GM18907 (cell line): ENCODE data around the gene SPATA2L.
"Not testable (repeated sequence)": the region's sequence is repeated elsewhere in the genome, so short reads cannot be mapped to it uniquely, and the experiment has no call there.

Source experiments
- ATAC-seq: cut with Tn5 transposase; IDR thresholded peaks from one replicate; pipeline ENCODE4 v1.9.1; 2021; ENCODE audit warnings: mild to moderate bottlenecking, moderate library complexity; ENCODE audit not compliant: unreplicated experiment

Gene SPATA2L

GRCh38 chr16:89708481-89708931 is 7.0 kb upstream of the SPATA2L start:
- no peak for ATAC-seq

DNA sequence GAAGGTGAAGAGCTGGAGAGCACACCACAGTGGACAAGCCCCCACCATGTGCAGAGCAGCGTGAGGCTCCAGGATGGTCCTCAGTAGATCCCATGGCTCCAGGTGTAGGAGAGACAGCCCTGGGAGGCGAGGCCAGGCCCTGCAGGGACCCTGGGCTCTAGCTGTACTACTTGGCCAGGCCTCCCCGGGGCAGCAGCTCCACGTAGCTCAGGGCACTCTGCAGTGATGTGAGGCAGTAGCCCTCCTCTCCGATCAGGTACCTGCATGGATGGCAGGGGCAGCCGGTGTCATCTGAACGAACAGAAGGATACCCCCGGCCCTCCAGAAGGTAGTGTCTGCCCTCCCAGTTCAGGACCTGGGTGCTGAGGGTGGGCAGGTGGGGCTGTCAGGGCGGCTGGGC is 6.2 kb upstream of the SPATA2L start:
- no peak for ATAC-seq

GRCh38 chr16:89706518-89707260 is 5.2 kb upstream of the SPATA2L start:
- no peak for ATAC-seq

GRCh38 chr16:89705006-89705405 is 3.5 kb upstream of the SPATA2L start:
- ATAC-seq, result no peak

GRCh38 chr16:89704281-89704680 is 2.8 kb upstream of the SPATA2L start:
- no peak for ATAC-seq

- ATAC-seq, result peak; percentile 4
Measured at GRCh38 chr16:89700649-89701424, 668 bp downstream of the SPATA2L start.

DNA sequence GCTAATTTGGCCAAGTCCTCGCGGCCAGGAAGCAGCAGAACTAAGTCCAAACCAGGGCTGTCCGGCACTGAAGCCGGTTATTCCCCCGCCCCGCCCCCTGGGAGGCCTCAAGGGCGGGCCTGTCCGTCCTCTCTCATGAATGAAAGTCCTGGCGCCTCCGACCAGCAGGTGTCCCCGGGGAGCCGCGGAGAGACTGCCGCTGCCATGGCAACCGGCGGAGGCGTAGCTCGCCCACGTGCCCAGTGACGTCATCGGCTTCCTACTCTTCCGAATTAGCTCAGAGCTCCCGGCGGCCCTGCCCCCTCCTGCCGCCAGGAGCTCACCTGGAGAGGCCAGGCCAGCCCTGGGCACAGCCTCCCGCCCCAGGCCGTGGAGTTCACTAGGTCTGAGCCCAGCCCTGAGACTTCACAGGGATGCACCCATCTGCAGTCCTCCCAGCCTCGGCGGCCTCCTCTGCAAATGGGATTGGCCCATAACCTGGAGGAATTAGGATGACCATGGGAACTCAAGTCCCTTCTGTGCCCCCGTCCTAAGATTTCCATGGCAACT is 1.3 kb downstream of the SPATA2L start:
- ATAC-seq, result peak; percentile 51

- ATAC-seq, result not testable (repeated sequence)
Measured at GRCh38 chr16:89699629-89700099, 1.8 kb downstream of the SPATA2L start.

GRCh38 chr16:89698717-89699116 is 2.8 kb downstream of the SPATA2L start:
- not testable (repeated sequence) for ATAC-seq

- no peak for ATAC-seq
Measured at GRCh38 chr16:89697616-89698331, 3.7 kb downstream of the SPATA2L start.

GRCh38 chr16:89697161-89697615 is 4.3 kb downstream of the SPATA2L start:
- ATAC-seq, result no peak

DNA sequence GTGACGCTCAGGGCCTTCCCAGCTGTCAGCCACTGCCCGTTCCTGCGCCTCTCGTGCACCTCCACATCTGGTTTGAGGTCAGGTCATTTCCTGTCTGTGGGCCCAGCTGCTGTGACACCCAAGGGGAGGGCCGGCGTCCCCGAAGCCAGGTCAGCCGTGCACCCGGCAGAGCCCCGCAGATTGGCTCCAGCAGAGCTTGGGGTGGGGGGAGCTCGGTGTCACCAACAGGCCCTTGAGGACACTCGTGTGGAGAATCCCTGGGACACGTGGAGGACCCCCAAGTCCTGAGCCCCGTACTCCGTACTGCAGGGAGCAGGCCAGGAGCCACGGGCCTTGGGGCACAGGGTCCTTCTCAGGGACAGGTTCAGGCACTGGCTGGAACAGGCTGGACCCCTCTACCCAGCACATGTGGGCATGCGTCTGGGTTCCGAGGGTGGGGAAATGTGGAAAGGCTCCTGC is 4.8 kb downstream of the SPATA2L start:
- no peak for ATAC-seq

DNA sequence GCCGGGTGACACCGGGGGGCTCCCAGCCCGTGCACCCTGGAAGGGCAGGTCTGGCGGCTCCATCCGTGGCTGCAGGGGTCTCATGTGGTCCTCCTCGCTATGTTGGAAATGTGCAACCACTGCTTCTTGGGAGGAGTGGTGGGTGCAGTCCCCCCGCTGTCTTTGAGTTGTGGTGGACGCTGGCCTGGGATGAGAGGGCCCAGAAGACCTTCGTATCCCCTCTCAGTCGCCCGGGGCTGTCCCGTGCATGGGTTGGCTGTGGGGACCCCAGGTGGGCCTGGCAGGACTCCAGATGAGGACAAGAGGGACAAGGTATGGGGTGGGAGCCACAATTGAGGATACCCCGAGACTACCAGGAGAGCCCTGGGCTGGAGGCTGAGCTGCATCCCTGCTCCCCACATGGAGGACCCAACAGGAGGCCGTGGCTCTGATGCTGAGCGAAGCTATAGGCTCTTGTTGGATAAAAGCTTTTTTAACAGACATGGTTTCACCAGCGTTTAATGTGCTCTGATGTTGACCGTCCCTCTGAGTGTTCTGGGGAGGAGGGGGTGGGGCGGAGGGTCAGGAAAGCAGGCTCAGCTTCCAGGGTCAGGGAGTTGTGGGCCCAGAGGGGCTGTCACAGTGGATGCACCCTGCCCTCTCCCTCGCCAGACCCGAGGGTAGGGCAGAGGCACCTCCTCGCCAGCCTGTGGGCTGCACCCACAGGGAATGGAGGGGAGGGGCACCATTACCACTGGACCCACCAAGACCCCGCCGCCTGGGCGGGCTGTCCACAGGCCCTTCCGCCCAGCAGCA is 5.4 kb downstream of the SPATA2L start:
- no peak for ATAC-seq

DNA sequence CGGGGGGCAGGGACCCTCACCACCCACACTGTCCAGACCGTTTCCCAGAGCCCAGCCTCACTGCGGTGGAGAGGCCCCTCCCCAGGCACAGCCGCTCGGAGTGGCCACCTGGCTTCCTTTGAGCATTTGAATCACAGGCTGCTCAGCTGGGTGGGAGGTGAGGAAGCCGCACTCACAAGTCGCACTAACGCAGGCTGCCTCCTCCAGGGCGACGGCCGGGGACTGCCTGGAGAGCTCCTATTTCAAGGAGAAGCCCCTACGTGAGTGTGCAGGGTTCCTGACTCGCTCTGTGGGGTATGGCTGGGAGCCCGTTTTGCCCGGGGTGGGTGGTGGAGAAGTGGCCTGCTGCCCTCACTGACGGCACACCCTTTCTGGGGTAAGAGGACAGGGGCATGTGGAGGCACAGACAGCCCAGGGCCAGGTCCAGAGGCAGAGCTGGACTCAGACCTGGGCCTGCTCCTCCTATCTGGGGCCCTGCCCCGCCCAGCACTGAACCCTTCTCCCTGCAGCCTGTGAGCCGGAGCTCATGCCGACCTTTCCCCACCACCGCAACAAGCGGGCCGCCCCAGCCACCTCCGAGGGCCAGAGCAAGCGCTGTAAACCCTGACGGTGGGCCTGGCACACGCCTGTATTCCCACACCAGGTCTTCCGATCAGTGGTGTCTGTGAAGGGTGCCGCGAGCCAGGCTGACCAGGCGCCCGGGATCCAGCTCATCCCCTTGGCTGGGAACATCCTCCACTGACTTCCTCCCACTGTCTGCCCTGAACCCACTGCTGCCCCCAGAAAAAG is 6.2 kb downstream of the SPATA2L start:
- no peak for ATAC-seq

DNA sequence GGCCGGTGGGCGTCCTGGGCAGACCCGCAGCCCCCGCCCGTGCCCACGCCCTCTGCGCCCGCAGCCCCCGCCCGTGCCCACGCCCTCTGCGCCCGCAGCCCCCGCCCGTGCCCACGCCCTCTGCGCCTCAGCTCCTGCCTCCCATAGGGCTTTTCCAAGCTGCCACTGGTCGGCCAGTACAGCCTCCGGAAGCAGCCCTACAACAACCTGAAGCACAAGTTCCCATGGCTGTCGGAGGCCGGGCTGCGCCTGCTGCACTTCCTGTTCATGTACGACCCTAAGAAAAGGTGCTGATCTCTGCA is 6.8 kb downstream of the SPATA2L start:
- not testable (repeated sequence) for ATAC-seq

- ATAC-seq, result no peak
Measured at GRCh38 chr16:89693931-89694783, 7.3 kb downstream of the SPATA2L start.

GRCh38 chr16:89693289-89693731 is 8.2 kb downstream of the SPATA2L start:
- ATAC-seq, result no peak

DNA sequence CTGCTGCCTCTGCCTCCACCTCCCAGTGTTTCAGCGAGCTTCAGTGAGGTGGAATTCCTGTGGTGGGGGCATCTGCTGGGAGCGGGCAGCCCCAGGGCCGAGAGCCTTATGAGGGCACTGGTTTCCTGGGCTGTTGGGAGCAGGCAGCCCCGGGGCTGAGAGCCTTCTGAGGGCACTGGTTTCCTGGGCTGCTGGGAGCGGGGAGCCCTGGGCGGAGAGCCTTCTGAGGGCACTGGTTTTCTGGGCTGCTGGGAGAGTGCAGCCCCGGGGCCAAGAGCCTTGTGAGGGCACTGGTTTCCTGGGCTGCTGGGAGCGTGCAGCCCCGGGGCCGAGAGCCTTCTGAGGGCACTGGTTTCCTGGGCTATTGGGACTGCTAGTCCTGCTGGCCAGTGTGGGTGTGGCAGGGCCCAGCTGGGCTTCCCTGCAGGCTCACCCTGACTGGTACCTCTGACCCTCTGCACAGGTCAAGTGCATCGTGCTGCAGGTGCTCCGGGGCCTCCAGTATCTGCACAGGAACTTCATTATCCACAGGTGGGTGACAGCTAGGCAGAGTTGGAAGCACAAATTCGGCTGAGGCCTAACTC is 9.4 kb downstream of the SPATA2L start:
- ATAC-seq, result no peak
